Urothelium cell line (cell line): ENCODE data around the gene ZSCAN30.

Experiments
- DNase-seq: peaks from one replicate; pipeline ENCODE4 v3.0.0; 2011; ENCODE audit warnings: low spot score, mixed read lengths
- FAIRE-seq: peaks from 2 replicates; lab custom pipeline; 2011; peaks lifted over from hg19 to GRCh38; lab: Jason Lieb, UNC

ZSCAN30 gene

GRCh38 chr18:35282353-35282752 lies 7.7 kb downstream of the ZSCAN30 start:
- no peak for DNase-seq
- FAIRE-seq, result no peak

GRCh38 chr18:35278969-35279368 lies 11.1 kb downstream of the ZSCAN30 start:
- no peak for FAIRE-seq
- no peak for DNase-seq

GRCh38 chr18:35278085-35278484 lies 11.9 kb downstream of the ZSCAN30 start:
- FAIRE-seq (no peak), DNase-seq (no peak)

GRCh38 chr18:35277633-35278032 lies 12.4 kb downstream of the ZSCAN30 start:
- FAIRE-seq (no peak), DNase-seq (no peak)

GRCh38 chr18:35276267-35276666 lies 13.8 kb downstream of the ZSCAN30 start:
- no peak for FAIRE-seq

GRCh38 chr18:35271656-35272055 lies 18.4 kb downstream of the ZSCAN30 start:
- FAIRE-seq (no peak), DNase-seq (no peak)

More at GRCh38 chr18:35276267-35276666, 13.8 kb downstream of the ZSCAN30 start:
- no peak for DNase-seq

- FAIRE-seq (no peak), DNase-seq (no peak)
Measured at GRCh38 chr18:35268821-35269220, 21.2 kb downstream of the ZSCAN30 start.

- no peak for DNase-seq
- FAIRE-seq, result no peak
Measured at GRCh38 chr18:35267809-35268208, 22.2 kb downstream of the ZSCAN30 start.

- FAIRE-seq (no peak), DNase-seq (peak; percentile 77)
Measured at GRCh38 chr18:35267161-35267651, 22.8 kb downstream of the ZSCAN30 start.

GRCh38 chr18:35264409-35264808 lies 25.6 kb downstream of the ZSCAN30 start:
- FAIRE-seq (no peak), DNase-seq (no peak)

GRCh38 chr18:35256947-35257346 lies 33.1 kb downstream of the ZSCAN30 start:
- FAIRE-seq (no peak), DNase-seq (no peak)

- no peak for DNase-seq
- FAIRE-seq, result no peak
Measured at GRCh38 chr18:35253655-35254287, 36.3 kb downstream of the ZSCAN30 start.

- FAIRE-seq, result no peak
- no peak for DNase-seq
Measured at GRCh38 chr18:35252466-35252865, 37.6 kb downstream of the ZSCAN30 start.

- FAIRE-seq (no peak), DNase-seq (no peak)
Measured at GRCh38 chr18:35248429-35248828, 41.6 kb downstream of the ZSCAN30 start.

- FAIRE-seq, result no peak
- DNase-seq, result no peak
Measured at GRCh38 chr18:35247412-35248249, 42.4 kb downstream of the ZSCAN30 start.

- FAIRE-seq, result no peak
- DNase-seq, result no peak
Measured at GRCh38 chr18:35246831-35247230, 43.2 kb downstream of the ZSCAN30 start.

GRCh38 chr18:35245719-35246317 lies 44.2 kb downstream of the ZSCAN30 start:
- no peak for FAIRE-seq

GRCh38 chr18:35244671-35245070 lies 45.4 kb downstream of the ZSCAN30 start:
- no peak for FAIRE-seq
- no peak for DNase-seq

More at GRCh38 chr18:35245719-35246317, 44.2 kb downstream of the ZSCAN30 start:
- no peak for DNase-seq

GRCh38 chr18:35242426-35242825 lies 47.6 kb downstream of the ZSCAN30 start:
- no peak for DNase-seq
- no peak for FAIRE-seq

- FAIRE-seq (no peak), DNase-seq (no peak)
Measured at GRCh38 chr18:35241448-35241804, 48.6 kb downstream of the ZSCAN30 start.

- peak; percentile 93 for DNase-seq
Measured at GRCh38 chr18:35240664-35241447, 49.2 kb downstream of the ZSCAN30 start, which contains the start of gene ZNF397. TSS of gene ZNF397 (plus strand) at chr18:35241034. CDS start at chr18:35242471, 1,437 bp downstream.

More at GRCh38 chr18:35240664-35241447, 49.2 kb downstream of the ZSCAN30 start, which contains the start of gene ZNF397:
- FAIRE-seq, result no peak
